GM23248 (cell line): Measurements from ENCODE around the gene RGS17.

Experiments
- EZH2 ChIP-seq: fragments of 200-600 bp; sonication (generic); IDR thresholded peaks from 2 replicates; pipeline ENCODE4 v1.6.1; 2018; ENCODE audit warnings: antibody characterized with exemption, mild to moderate bottlenecking; ENCODE audit not compliant: insufficient read depth, poor library complexity, severe bottlenecking
- EZH2phosphoT487 ChIP-seq: fragments of 200-600 bp; sonication (generic); IDR thresholded peaks from 2 replicates; pipeline ENCODE4 v1.6.1; 2018; ENCODE audit warnings: antibody characterized with exemption, moderate library complexity, mild to moderate bottlenecking, low read depth; ENCODE audit not compliant: insufficient read depth

- TF ChIP-seq EZH2 (no peak), EZH2phosphoT487 (no peak)
Measured at GRCh38 chr6:153096792-153097191, 34.3 kb downstream of the RGS17 start.
